BJ (cell line): ENCODE measurements around the gene HS6ST2. TPM values are rescaled to one million over a fixed set of nuclear protein-coding genes. Genes with fewer than 3 reads are reported as not detected.

Source experiments
- CTCF ChIA-PET: fragments of 350-600 bp; formaldehyde crosslinking; extraction: SDS; loops from one replicate; lab custom pipeline; 2021; ENCODE audit warnings: antibody characterized with exemption, inconsistent platforms; lab: Yijun Ruan, JAX
- POLR2A ChIA-PET: fragments of 300-600 bp; sonication (Branson Sonifier 250); formaldehyde crosslinking; extraction: SDS; loops from one replicate; lab custom pipeline; 2021; ENCODE audit warnings: antibody characterized with exemption; lab: Charles Lee
- DNase-seq: peaks from one replicate; pipeline ENCODE4 v3.0.0-alpha.2; 2011; ENCODE audit warnings: low read depth
- H3K27me3 ChIP-seq: 2 replicates; pipeline ENCODE4 v1.6.0; 2011; ENCODE audit warnings: low read length; ENCODE audit not compliant: control insufficient read depth, insufficient read depth
- H3K36me3 ChIP-seq: 2 replicates; pipeline ENCODE4 v1.5.1; 2011; ENCODE audit warnings: low read length; ENCODE audit not compliant: control insufficient read depth, insufficient read depth
- H3K4me3 ChIP-seq: 2 replicates; pipeline ENCODE4 v1.5.1; 2011; ENCODE audit warnings: low read depth, mild to moderate bottlenecking, control low read depth, low read length
- polyA plus RNA-seq: library from polyadenylated mRNA; depleted of rRNA; stranded (reverse); fragments of >200 nt; gene quantifications from 2 replicates; pipeline ENCODE4 v1.2.3, GENCODE V29; 2011
- TF ChIP-seq, protein P1 (sequence below): IDR thresholded peaks from 2 replicates; pipeline ENCODE4 v1.5.1; 2011; ENCODE audit warnings: low read depth, mild to moderate bottlenecking, control low read depth, inconsistent platforms, low read length, moderate library complexity; ENCODE audit not compliant: insufficient read depth

The HS6ST2 gene
- polyA plus RNA-seq, 1 experiment: not detected

DNA sequence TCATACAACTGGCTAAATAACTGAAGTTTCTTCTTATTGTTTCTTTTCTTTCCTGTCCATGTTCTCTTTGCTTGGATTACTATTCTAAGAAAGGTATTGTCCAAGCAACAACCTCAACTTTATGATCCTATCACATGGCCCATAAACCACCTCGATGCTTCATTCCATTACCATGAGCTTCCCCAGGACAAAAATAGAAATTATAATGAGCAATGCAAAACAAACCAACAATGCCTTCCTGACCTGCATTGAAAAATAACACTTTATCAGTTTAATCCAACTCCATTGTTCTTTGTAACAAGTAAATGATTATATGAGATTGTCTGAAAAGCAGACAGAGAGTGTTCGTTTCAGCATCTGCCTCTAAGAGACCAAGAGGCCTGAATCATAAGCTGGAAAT, 148.8 kb downstream of the HS6ST2 start:
- H3K4me3 ChIP-seq: no peak overlapping the region
- H3K36me3 ChIP-seq: no peaks in the 10 kb centered on the region
- CTCF ChIA-PET: no interaction called here
- TF ChIP-seq, protein P1, sequence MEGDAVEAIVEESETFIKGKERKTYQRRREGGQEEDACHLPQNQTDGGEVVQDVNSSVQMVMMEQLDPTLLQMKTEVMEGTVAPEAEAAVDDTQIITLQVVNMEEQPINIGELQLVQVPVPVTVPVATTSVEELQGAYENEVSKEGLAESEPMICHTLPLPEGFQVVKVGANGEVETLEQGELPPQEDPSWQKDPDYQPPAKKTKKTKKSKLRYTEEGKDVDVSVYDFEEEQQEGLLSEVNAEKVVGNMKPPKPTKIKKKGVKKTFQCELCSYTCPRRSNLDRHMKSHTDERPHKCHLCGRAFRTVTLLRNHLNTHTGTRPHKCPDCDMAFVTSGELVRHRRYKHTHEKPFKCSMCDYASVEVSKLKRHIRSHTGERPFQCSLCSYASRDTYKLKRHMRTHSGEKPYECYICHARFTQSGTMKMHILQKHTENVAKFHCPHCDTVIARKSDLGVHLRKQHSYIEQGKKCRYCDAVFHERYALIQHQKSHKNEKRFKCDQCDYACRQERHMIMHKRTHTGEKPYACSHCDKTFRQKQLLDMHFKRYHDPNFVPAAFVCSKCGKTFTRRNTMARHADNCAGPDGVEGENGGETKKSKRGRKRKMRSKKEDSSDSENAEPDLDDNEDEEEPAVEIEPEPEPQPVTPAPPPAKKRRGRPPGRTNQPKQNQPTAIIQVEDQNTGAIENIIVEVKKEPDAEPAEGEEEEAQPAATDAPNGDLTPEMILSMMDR: no peak
- POLR2A ChIA-PET: no interaction called here
- H3K27me3 ChIP-seq: no peaks in the 10 kb centered on the region
- DNase-seq: no peak

DNA sequence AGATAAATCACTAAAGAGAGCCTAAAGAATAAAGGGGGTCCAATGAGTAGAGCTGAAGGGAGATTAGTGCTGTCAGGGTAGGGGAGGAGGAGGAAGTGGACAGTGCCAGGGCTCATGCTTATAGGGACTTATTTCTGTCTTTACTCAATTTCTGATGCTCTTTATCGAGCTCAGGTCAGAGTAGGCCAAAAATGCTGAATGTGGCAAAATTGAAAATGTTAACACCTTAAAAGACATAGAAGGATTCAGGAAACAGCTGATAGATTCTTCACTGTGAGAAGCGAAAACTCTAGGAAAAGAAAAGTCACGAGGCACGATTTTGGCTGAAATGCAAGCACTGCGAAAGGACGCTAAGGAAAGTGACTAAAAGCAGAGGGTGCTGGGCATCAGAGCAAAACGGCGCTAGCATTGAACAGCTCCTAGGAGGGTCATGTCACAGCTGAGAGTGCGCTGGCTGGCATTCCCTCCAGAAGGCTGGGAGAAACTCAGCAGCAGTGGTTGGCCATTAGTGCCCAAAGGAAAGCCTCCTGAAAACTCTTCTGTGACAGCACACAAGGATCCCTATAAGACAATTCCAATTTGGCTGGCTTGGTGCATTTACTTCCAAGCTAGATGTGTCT, 150.9 kb downstream of the HS6ST2 start:
- TF ChIP-seq, protein P1: no peak
- ChIA-PET CTCF (no interaction called here), POLR2A (no interaction called here)
- no peak for DNase-seq
- H3K36me3 ChIP-seq: no peaks in the 10 kb centered on the region
- no peak overlapping the region for H3K4me3 ChIP-seq
- no peaks in the 10 kb centered on the region for H3K27me3 ChIP-seq

DNA sequence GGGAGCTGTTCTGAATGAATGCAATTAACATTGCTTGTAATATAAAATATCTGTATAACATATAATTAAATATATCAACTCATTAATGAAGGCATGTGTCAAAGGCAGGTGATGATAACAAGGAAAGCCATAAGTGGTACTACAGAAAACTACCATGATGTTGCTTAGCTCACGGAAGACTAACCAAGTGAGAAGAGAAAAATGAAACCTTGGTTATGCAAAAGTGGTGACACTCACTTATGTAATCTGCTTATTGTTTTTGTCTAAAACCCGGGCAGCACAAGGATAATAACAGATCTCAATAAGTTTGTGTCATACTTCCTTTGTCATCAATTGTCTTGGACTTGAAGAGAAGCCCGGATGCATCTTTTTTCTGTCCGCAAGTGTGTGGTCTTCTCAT, 156.4 kb downstream of the HS6ST2 start:
- H3K27me3 ChIP-seq: no peaks in the 10 kb centered on the region
- ChIA-PET POLR2A (no interaction called here), CTCF (no interaction called here)
- TF ChIP-seq, protein P1: no peak
- no peaks in the 10 kb centered on the region for H3K36me3 ChIP-seq
- no peak for DNase-seq
- H3K4me3 ChIP-seq: no peak overlapping the region

DNA sequence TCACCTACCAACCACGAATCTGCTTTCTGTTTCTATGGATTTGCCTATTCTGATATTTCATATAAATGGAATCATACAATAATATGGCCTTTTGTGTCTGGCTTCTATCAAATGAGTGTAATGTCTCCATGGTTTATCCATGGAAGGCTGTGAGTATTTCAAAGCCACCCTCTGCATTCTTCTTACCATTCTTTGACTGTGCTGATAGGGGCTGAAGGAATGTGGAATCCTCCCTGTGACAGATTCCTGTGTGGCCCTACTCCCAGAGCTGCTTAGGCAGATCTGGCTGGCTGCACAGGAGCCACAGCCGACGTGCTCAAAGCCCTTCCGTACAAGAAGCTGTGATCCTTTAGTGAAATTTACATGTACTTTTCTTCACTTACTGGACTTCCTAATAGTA, 163.2 kb downstream of the HS6ST2 start:
- H3K27me3 ChIP-seq: no peaks in the 10 kb centered on the region
- no peak overlapping the region for H3K4me3 ChIP-seq
- H3K36me3 ChIP-seq: no peaks in the 10 kb centered on the region
- POLR2A ChIA-PET: no interaction called here
- CTCF ChIA-PET: no interaction called here
- DNase-seq: no peak
- TF ChIP-seq, protein P1: no peak

DNA sequence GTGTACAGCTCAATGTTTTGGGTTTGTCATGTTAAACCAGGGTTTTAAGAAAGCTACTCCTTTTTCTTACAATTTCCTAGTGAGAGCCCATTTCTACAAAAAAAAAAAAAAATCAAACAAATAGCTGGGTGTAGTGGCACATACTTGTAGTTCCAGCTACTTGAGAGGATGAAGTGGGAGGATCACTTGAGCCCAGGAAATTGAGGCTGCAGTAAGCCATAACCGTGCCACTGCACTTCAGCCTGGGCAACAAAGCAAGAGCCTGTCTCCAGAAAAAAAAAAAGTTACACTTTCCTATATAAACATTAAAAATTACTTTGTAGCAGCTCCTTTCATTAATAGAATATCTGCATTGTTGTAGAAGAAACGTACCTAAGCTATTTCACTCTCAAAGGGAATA, 166.7 kb downstream of the HS6ST2 start:
- CTCF ChIA-PET: no interaction called here

More for the DNA sequence above, 166.7 kb downstream of the HS6ST2 start:
- Histone ChIP-seq H3K36me3 (no peaks in the 10 kb centered on the region), H3K27me3 (no peaks in the 10 kb centered on the region), H3K4me3 (no peak overlapping the region)
- DNase-seq: no peak
- POLR2A ChIA-PET: no interaction called here
- TF ChIP-seq, protein P1: no peak
